SU-DHL-6 (cell line): ENCODE data around the gene DST.

ENCODE experiments used
- EZH2phosphoT487 ChIP-seq: fragments of 200-600 bp; sonication (generic), shearing (Covaris generic); conservative IDR thresholded peaks from 2 replicates; pipeline ENCODE4 v1.6.1; 2018; ENCODE audit warnings: mild to moderate bottlenecking, antibody characterized with exemption, low read length, moderate library complexity, mixed read lengths
- TF ChIP-seq, protein P1 (sequence below): fragments of 200-600 bp; sonication (generic); IDR thresholded peaks from one replicate; pipeline ENCODE4 v1.5.1; 2017; ENCODE audit warnings: antibody characterized with exemption, mild to moderate bottlenecking, low read length, moderate library complexity; ENCODE audit not compliant: insufficient read depth, poor library complexity, severe bottlenecking

DNA sequence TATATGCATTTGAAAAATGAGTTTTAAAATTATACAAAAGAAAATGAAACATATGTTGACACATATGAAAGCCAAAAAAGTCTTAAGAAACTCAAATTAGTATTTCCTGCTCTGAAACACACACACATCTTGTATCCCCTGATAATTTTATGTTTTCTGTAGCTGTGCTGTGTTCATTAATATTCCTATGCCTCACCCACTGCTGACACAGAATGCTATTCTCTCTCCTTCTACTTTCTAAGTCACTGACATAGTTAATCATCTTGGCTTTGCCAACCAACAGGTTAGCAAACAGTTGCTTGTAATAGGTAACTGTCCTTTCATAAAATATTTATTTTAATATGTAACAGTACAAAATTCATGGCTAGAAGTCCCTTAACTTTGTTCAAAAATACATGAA lies 140.7 kb downstream of the DST start:
- TF ChIP-seq, protein P1, sequence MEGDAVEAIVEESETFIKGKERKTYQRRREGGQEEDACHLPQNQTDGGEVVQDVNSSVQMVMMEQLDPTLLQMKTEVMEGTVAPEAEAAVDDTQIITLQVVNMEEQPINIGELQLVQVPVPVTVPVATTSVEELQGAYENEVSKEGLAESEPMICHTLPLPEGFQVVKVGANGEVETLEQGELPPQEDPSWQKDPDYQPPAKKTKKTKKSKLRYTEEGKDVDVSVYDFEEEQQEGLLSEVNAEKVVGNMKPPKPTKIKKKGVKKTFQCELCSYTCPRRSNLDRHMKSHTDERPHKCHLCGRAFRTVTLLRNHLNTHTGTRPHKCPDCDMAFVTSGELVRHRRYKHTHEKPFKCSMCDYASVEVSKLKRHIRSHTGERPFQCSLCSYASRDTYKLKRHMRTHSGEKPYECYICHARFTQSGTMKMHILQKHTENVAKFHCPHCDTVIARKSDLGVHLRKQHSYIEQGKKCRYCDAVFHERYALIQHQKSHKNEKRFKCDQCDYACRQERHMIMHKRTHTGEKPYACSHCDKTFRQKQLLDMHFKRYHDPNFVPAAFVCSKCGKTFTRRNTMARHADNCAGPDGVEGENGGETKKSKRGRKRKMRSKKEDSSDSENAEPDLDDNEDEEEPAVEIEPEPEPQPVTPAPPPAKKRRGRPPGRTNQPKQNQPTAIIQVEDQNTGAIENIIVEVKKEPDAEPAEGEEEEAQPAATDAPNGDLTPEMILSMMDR = no peak
- TF ChIP-seq EZH2phosphoT487 = no peak
